OCI-LY3 (cell line): ENCODE data around the gene CLTCL1.

Experiments used
- EZH2phosphoT487 ChIP-seq: fragments of 200-600 bp; shearing (Covaris generic); IDR thresholded peaks from 2 replicates; pipeline ENCODE4 v1.6.1; 2018; ENCODE audit warnings: antibody characterized with exemption, mixed run types, low read depth
- TF ChIP-seq, protein P1 (sequence below): fragments of 200-600, 300-600 bp; sonication (generic); IDR thresholded peaks from 2 replicates; pipeline ENCODE4 v1.5.1; 2014; ENCODE audit warnings: antibody characterized with exemption, low read length, low read depth

- TF ChIP-seq, protein P1, sequence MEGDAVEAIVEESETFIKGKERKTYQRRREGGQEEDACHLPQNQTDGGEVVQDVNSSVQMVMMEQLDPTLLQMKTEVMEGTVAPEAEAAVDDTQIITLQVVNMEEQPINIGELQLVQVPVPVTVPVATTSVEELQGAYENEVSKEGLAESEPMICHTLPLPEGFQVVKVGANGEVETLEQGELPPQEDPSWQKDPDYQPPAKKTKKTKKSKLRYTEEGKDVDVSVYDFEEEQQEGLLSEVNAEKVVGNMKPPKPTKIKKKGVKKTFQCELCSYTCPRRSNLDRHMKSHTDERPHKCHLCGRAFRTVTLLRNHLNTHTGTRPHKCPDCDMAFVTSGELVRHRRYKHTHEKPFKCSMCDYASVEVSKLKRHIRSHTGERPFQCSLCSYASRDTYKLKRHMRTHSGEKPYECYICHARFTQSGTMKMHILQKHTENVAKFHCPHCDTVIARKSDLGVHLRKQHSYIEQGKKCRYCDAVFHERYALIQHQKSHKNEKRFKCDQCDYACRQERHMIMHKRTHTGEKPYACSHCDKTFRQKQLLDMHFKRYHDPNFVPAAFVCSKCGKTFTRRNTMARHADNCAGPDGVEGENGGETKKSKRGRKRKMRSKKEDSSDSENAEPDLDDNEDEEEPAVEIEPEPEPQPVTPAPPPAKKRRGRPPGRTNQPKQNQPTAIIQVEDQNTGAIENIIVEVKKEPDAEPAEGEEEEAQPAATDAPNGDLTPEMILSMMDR = no peak
- no peak for TF ChIP-seq EZH2phosphoT487
Observed at GRCh38 chr22:19143212-19143611, 148.3 kb downstream of the CLTCL1 start.
